ENCODE measurements around the gene TSPAN10. TPM values are rescaled to one million over a fixed set of nuclear protein-coding genes. Genes with fewer than 3 reads are reported as not detected.

TSPAN10 gene
- total and polyA plus RNA-seq, 2 of the 13 experiments (the other 11 are each of a cell fraction or from before 2014, with no cell fraction given): 0.54 to 0.75 TPM

GRCh38 chr17:81691196-81691595, 54.2 kb downstream of the TSPAN10 start:
- no peaks in the 10 kb centered on the region; a peak in 1 of 5 replicates for H3K27me3 ChIP-seq (ENCODE audit: control insufficient read depth in 1 of 2, insufficient read depth in 2 of 2, low read length in 2 of 2)
- H3K27ac ChIP-seq (ENCODE audit: extremely low read length, insufficient read depth, low read length): no peak overlapping the region
- POLR2A ChIA-PET: no interaction called here
- no peaks in the 10 kb centered on the region for H3K79me2 ChIP-seq (ENCODE audit: insufficient read depth, low read length)
- H3K4me2 ChIP-seq (ENCODE audit: low read depth, low read length): no peak overlapping the region
- no peaks in the 10 kb centered on the region for H4K20me1 ChIP-seq (ENCODE audit: insufficient read depth, low read length)
- no peak overlapping the region for H2AFZ ChIP-seq (ENCODE audit: low read length)
- H3K9me3 ChIP-seq (ENCODE audit: low read length): no peaks in the 10 kb centered on the region
- in situ Hi-C loops (cut with HindIII; ENCODE audit: extremely low pct_ligation_motif_present, low pct_unique_long_range_greater_than_20kb) (no loop called here), intact Hi-C loops (cut with micrococcal nuclease; ENCODE audit: unreplicated experiment) (no loop called here)
- CTCF ChIA-PET (ENCODE audit: low intra/inter-chr PET ratio, low total read pairs): no interaction called here
- TF ChIP-seq HMG20B (CRISPR knock-in tag; conservative IDR thresholded peaks at IDR 0.05): no peak
- TF ChIP-seq ZNF335 (CRISPR knock-in tag; IDR thresholded peaks at IDR 0.05): no peak
- TF ChIP-seq PAX8 (CRISPR knock-in tag; IDR thresholded peaks at IDR 0.05; ENCODE audit: borderline replicate concordance): no peak
- TF ChIP-seq ZNF879 (CRISPR knock-in tag; IDR thresholded peaks at IDR 0.05): no peak
- no peak for TF ChIP-seq STAG1 (CRISPR knock-in tag; IDR thresholded peaks at IDR 0.05)
- TF ChIP-seq, protein P1, sequence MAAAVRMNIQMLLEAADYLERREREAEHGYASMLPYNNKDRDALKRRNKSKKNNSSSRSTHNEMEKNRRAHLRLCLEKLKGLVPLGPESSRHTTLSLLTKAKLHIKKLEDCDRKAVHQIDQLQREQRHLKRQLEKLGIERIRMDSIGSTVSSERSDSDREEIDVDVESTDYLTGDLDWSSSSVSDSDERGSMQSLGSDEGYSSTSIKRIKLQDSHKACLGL (CRISPR knock-in tag; IDR thresholded peaks at IDR 0.05): no peak
- TF ChIP-seq PCBP1 (IDR thresholded peaks at IDR 0.05; ENCODE audit: borderline replicate concordance, low read depth, low read length): no peak
- TF ChIP-seq POLR2A (IDR thresholded peaks at IDR 0.05; ENCODE audit: insufficient read depth in 1 of 2, low read depth in 2 of 2, low read length in 2 of 2): no peak
- no peak for TF ChIP-seq SIN3A (IDR thresholded peaks at IDR 0.05; ENCODE audit: borderline replicate concordance, low read depth, low read length)
- no peak for TF ChIP-seq ARNT2 (CRISPR knock-in tag; IDR thresholded peaks at IDR 0.05; ENCODE audit: low read depth)
- no peak for TF ChIP-seq FOXJ3 (CRISPR knock-in tag; IDR thresholded peaks at IDR 0.05; ENCODE audit: borderline replicate concordance)
- TF ChIP-seq, protein P2, sequence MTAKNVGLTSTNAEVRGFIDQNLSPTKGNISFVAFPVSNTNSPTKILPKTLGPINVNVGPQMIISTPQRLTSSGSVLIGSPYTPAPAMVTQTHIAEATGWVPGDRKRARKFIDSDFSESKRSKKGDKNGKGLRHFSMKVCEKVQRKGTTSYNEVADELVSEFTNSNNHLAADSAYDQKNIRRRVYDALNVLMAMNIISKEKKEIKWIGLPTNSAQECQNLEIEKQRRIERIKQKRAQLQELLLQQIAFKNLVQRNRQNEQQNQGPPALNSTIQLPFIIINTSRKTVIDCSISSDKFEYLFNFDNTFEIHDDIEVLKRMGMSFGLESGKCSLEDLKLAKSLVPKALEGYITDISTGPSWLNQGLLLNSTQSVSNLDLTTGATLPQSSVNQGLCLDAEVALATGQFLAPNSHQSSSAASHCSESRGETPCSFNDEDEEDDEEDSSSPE (CRISPR knock-in tag; IDR thresholded peaks at IDR 0.05): no peak
- H3K36me3 ChIP-seq (replicated peaks in 1 of 2; ENCODE audit: control insufficient read depth in 1 of 2, insufficient read depth in 2 of 2, low read length in 2 of 2): peaks cover 79 to 97% of the 10 kb centered on the region in 2 experiments
- H3K4me3 ChIP-seq (replicated peaks in 1 of 3; ENCODE audit: insufficient read depth in 1 of 3, low read depth in 2 of 3, low read length in 3 of 3): no peak overlapping the region
- H3K9ac ChIP-seq (ENCODE audit: insufficient read depth, low read depth, low read length): no peak overlapping the region
- WGBS (ENCODE audit: low lambda C conversion rate): 96% methylated on average over 14 of the region's 18 CpGs
- no TSS peak for BruUV-seq (replicated peaks)
- no peak for DNase-seq (ENCODE audit: low spot score)
- no peaks in the 10 kb centered on the region for H3K4me1 ChIP-seq (ENCODE audit: insufficient read depth, low read length)
- no peak for FAIRE-seq
- ATAC-seq: no peak

Data from HepG2 (cell line).